ENCODE measurements around the gene GIT1. TPM values are rescaled to one million over a fixed set of nuclear protein-coding genes. Genes with fewer than 3 reads are reported as not detected.

GIT1 gene
- total RNA-seq, 1 donor from 2014 or later, result 63.8 TPM

DNA sequence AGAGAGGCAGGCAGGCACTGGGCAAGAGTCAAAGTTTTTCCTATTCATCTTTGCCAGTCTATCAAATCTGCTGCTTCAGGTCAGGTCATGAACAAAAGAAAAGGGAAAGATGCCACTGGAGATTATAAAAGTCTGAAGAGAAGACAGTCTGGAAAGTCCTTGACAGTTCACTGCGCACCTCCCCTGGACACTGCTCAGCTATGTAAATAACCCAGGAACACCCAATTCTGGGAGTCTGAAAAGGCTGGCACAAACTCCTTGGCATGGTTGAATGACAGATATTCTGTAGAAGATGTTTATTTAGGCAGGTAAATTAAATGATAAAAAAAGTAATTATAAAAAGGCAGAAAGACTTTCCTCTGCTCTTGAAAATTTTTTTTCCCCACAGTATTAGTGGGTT, 38.5 kb upstream of the GIT1 start:
- peaks cover 2% of the 10 kb centered on the region for H3K36me3 ChIP-seq (ENCODE audit: control insufficient read depth, insufficient read depth, low read length)
- no peak overlapping the region for H3K4me3 ChIP-seq (ENCODE audit: low read depth, low read length)
- TF ChIP-seq, protein P1, sequence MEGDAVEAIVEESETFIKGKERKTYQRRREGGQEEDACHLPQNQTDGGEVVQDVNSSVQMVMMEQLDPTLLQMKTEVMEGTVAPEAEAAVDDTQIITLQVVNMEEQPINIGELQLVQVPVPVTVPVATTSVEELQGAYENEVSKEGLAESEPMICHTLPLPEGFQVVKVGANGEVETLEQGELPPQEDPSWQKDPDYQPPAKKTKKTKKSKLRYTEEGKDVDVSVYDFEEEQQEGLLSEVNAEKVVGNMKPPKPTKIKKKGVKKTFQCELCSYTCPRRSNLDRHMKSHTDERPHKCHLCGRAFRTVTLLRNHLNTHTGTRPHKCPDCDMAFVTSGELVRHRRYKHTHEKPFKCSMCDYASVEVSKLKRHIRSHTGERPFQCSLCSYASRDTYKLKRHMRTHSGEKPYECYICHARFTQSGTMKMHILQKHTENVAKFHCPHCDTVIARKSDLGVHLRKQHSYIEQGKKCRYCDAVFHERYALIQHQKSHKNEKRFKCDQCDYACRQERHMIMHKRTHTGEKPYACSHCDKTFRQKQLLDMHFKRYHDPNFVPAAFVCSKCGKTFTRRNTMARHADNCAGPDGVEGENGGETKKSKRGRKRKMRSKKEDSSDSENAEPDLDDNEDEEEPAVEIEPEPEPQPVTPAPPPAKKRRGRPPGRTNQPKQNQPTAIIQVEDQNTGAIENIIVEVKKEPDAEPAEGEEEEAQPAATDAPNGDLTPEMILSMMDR (IDR thresholded peaks at IDR 0.05; ENCODE audit: insufficient read depth, low read length, poor library complexity, severe bottlenecking), result no peak
- H3K27me3 ChIP-seq (ENCODE audit: control insufficient read depth, insufficient read depth, low read length), result no peaks in the 10 kb centered on the region
- DNase-seq (ENCODE audit: low read depth), result no peak

DNA sequence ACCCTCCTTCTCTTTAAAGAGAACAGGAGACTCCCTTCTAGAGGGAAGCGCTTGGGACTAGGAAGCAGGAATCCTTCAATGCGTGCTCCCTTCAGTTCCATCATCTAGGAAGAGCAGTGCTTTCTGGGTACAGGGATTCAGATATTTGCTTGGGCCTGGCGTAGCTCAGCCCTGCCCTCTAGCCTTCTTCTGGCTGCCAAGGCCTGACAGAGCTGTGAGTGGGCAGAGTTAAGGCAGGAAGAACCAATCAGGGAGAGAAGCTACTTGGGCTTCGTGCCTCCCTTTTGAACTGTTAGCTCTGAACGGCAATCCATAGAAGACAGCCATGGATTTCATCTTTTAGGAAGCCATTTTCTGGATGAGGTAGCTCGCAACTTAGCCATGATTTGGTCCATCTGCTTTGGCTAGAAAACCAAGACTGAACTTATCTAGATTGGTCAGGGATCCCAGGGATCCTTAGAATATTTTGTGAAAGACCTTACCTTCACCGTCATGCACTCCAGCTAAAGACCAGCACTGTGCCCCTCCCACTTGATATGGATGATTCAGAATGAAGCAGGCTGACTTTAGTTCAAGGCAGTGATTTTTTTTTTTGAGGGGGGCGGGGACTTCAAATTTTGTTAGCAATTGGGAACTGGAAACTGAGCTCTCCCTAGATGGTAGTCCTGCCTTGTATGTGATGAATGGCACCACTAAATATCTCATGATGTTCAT, 35.7 kb upstream of the GIT1 start:
- Histone ChIP-seq H3K36me3 (ENCODE audit: control insufficient read depth, insufficient read depth, low read length) (no peaks in the 10 kb centered on the region), H3K4me3 (ENCODE audit: low read depth, low read length) (no peak overlapping the region), H3K27me3 (ENCODE audit: control insufficient read depth, insufficient read depth, low read length) (no peaks in the 10 kb centered on the region)
- TF ChIP-seq, protein P1 (IDR thresholded peaks at IDR 0.05; ENCODE audit: insufficient read depth, low read length, poor library complexity, severe bottlenecking), result no peak
- DNase-seq (ENCODE audit: low read depth), result no peak

DNA sequence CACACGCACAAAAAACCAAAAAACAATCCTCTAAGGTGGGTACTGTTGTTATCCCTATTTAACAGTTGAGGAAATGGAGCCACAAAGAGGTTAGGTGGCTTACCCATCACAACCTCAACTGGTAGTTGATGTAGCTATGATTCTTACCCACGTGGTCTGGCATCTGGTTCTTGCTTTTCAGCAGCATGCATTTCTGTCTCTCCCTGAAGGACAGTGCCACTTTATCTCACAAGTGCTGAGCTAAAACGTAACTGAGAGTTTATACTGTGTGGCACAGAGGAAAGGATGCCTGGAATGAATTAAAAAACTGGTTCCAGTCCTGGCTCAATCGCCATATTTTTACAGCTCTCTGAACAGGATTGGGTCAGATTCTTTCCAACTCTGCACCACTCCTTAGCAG, 35.1 kb upstream of the GIT1 start:
- TF ChIP-seq, protein P1 (IDR thresholded peaks at IDR 0.05; ENCODE audit: insufficient read depth, low read length, poor library complexity, severe bottlenecking), result no peak
- DNase-seq (ENCODE audit: low read depth), result no peak

DNA sequence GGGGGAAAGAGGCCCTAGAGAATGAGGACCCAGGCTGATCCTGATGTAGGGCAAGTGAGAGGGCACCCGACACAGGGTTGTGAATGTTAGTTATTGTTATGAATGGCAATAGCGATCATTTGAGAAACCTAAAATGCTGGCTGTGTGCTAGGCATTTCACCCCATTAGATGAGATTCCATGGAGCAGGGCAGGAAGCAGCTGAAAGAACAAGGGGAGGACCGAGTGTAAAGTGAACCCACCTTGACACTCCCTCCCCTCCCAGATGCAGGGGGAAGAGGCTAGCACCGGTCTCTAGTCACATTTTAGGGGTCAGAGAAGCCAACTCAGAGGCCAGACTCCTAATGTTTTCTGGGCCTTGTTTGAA, 33.8 kb upstream of the GIT1 start:
- no peak for DNase-seq (ENCODE audit: low read depth)
- H3K36me3 ChIP-seq (ENCODE audit: control insufficient read depth, insufficient read depth, low read length), result no peaks in the 10 kb centered on the region
- peak overlapping the region; percentile 79 for H3K4me3 ChIP-seq (ENCODE audit: low read depth, low read length)
- TF ChIP-seq, protein P1 (IDR thresholded peaks at IDR 0.05; ENCODE audit: insufficient read depth, low read length, poor library complexity, severe bottlenecking), result no peak
- H3K27me3 ChIP-seq (ENCODE audit: control insufficient read depth, insufficient read depth, low read length), result no peaks in the 10 kb centered on the region

More for the DNA sequence above, 35.1 kb upstream of the GIT1 start:
- no peaks in the 10 kb centered on the region for H3K36me3 ChIP-seq (ENCODE audit: control insufficient read depth, insufficient read depth, low read length)
- H3K4me3 ChIP-seq (ENCODE audit: low read depth, low read length), result no peak overlapping the region
- H3K27me3 ChIP-seq (ENCODE audit: control insufficient read depth, insufficient read depth, low read length), result no peaks in the 10 kb centered on the region

DNA sequence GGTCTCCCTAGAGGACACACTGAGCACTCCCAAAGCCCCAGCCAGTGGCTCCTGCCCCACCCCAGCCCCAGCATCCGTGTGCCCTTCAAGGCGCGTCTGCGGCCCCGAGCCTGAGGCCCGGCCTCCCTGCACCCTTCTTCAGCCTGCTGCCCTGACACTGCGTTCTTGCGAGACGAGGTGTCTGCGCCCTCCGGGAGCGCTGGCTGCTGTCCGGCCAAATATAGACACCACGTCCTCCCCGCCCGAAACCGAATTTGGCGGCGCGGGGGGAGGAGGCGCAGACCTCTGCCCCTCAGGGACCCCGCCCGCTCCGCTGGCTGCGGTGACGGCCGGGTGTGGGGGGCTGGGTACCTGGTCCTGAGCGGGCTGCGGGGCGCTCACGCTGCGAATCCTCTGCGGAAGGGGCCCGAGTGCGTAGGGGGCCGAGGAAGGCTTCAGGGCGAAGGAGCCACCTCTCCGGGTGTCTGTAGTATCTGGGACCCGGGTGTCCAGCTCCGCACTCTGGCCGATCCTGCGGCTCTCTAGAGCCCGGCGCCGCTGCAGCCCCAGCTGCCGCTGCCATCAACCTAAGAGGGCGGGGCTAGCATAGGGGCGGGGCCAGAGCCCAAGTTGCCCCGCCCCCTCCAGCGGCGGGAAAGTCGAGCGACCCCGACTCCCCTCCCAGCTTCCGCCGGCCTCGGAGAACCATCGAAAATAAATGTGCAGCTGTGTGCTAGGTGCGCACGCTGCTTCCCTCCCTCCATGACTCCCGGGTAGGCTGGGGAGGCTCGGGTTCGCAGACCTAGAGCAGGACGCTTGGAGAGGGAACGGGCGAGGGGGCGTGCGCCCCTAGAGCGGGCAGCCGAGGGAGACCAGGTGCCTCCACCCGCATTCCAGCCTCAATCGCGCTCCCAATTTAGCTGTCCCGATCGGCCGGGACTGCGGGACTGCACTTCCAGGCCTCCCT, 33.2 kb upstream of the GIT1 start, which contains the start of gene CORO6:
Gene CORO6 (minus strand): TSS at position 576 of the 946 bp plus-strand sequence. CDS start 1,491 bp downstream, outside the sequence.
- no peak for DNase-seq (ENCODE audit: low read depth)
- TF ChIP-seq, protein P1 (IDR thresholded peaks at IDR 0.05; ENCODE audit: insufficient read depth, low read length, poor library complexity, severe bottlenecking), result no peak
- H3K36me3 ChIP-seq (ENCODE audit: control insufficient read depth, insufficient read depth, low read length), result no peaks in the 10 kb centered on the region
- peak within 1 kb of the TSS; percentile 79 for H3K4me3 ChIP-seq (ENCODE audit: low read depth, low read length)
- peaks cover 2% of the 10 kb centered on the region for H3K27me3 ChIP-seq (ENCODE audit: control insufficient read depth, insufficient read depth, low read length)

Data from kidney epithelial cell (primary cell).